OCI-LY1 (cell line): Measurements from ENCODE around the gene HLCS.

Source experiments
- EZH2 ChIP-seq: fragments of 200-600 bp; sonication (generic), shearing (Covaris generic); IDR thresholded peaks from 2 replicates; pipeline ENCODE4 v1.8.0; 2017; ENCODE audit warnings: borderline replicate concordance, mixed run types, mild to moderate bottlenecking, antibody characterized with exemption, low read length, moderate library complexity, mixed read lengths
- TF ChIP-seq, protein P1 (sequence below): fragments of 200-600 bp; sonication (generic), shearing (Covaris generic); IDR thresholded peaks from 2 replicates; pipeline ENCODE4 v1.5.1; 2017; ENCODE audit warnings: mild to moderate bottlenecking, antibody characterized with exemption, low read length, moderate library complexity, mixed read lengths

GRCh38 chr21:36891121-36891520 is 75.3 kb downstream of the HLCS start:
- no peak for TF ChIP-seq EZH2
- TF ChIP-seq, protein P1, sequence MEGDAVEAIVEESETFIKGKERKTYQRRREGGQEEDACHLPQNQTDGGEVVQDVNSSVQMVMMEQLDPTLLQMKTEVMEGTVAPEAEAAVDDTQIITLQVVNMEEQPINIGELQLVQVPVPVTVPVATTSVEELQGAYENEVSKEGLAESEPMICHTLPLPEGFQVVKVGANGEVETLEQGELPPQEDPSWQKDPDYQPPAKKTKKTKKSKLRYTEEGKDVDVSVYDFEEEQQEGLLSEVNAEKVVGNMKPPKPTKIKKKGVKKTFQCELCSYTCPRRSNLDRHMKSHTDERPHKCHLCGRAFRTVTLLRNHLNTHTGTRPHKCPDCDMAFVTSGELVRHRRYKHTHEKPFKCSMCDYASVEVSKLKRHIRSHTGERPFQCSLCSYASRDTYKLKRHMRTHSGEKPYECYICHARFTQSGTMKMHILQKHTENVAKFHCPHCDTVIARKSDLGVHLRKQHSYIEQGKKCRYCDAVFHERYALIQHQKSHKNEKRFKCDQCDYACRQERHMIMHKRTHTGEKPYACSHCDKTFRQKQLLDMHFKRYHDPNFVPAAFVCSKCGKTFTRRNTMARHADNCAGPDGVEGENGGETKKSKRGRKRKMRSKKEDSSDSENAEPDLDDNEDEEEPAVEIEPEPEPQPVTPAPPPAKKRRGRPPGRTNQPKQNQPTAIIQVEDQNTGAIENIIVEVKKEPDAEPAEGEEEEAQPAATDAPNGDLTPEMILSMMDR, result no peak
